Measurements from ENCODE around the gene B3GAT2. TPM values are rescaled to one million over a fixed set of nuclear protein-coding genes. Genes with fewer than 3 reads are reported as not detected.
A peak's percentile ranks its signal among the peaks of the same experiment; 100 is the strongest.

The B3GAT2 gene
- total and polyA plus RNA-seq, 2 donors (not counting 1 experiment from before 2014, with no cell fraction given): not detected

- H3K4me1 ChIP-seq (ENCODE audit: control insufficient read depth, extremely low read depth, insufficient read depth, low read length): peaks cover 2% of the 10 kb centered on the region
- no peaks in the 10 kb centered on the region for H3K79me2 ChIP-seq (ENCODE audit: control insufficient read depth, insufficient read depth, low read length)
- peak overlapping the region; percentile 80 for H3K4me2 ChIP-seq (ENCODE audit: extremely low read depth, insufficient read depth, low read length)
- no peak overlapping the region for H3K9ac ChIP-seq (ENCODE audit: insufficient read depth, low read length)
- H2AFZ ChIP-seq (ENCODE audit: low read length): peak overlapping the region; percentile 35
- H3K4me3 ChIP-seq (replicated peaks in 1 of 4; ENCODE audit: control extremely low read depth in 1 of 4, insufficient read depth in 1 of 4, low read depth in 3 of 4, low read length in 4 of 4): peak overlapping the region; percentile 32 to 52 (median 46)
- H3K27ac ChIP-seq (ENCODE audit: insufficient read depth, low read length): no peak overlapping the region
- no peaks in the 10 kb centered on the region for H4K20me1 ChIP-seq (ENCODE audit: control insufficient read depth, extremely low read depth, insufficient read depth, low read length)
- no peaks in the 10 kb centered on the region for H3K36me3 ChIP-seq (ENCODE audit: control insufficient read depth, insufficient read depth, low read length)
- DNase-seq (ENCODE audit: low read depth in 2 of 2): peak; percentile 1 to 4
- TF ChIP-seq, protein P1, sequence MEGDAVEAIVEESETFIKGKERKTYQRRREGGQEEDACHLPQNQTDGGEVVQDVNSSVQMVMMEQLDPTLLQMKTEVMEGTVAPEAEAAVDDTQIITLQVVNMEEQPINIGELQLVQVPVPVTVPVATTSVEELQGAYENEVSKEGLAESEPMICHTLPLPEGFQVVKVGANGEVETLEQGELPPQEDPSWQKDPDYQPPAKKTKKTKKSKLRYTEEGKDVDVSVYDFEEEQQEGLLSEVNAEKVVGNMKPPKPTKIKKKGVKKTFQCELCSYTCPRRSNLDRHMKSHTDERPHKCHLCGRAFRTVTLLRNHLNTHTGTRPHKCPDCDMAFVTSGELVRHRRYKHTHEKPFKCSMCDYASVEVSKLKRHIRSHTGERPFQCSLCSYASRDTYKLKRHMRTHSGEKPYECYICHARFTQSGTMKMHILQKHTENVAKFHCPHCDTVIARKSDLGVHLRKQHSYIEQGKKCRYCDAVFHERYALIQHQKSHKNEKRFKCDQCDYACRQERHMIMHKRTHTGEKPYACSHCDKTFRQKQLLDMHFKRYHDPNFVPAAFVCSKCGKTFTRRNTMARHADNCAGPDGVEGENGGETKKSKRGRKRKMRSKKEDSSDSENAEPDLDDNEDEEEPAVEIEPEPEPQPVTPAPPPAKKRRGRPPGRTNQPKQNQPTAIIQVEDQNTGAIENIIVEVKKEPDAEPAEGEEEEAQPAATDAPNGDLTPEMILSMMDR (conservative IDR thresholded peaks at IDR 0.05 in 1 of 2, IDR thresholded peaks at IDR 0.05 in 1 of 2; ENCODE audit: low read depth in 1 of 2, low read length in 2 of 2): no peak
- TF ChIP-seq EZH2 (IDR thresholded peaks at IDR 0.05; ENCODE audit: low read length, missing control alignments): no peak
- H3K27me3 ChIP-seq (ENCODE audit: control insufficient read depth, insufficient read depth, low read length): peaks cover 22% of the 10 kb centered on the region
- H3K9me3 ChIP-seq (ENCODE audit: control insufficient read depth, insufficient read depth, low read depth, low read length): no peaks in the 10 kb centered on the region
Measured at GRCh38 chr6:70957284-70957617, 391 bp upstream of the B3GAT2 start.

GRCh38 chr6:70956191-70956450 is 739 bp downstream of the B3GAT2 start:
- peaks cover 22% of the 10 kb centered on the region for H3K27me3 ChIP-seq (ENCODE audit: control insufficient read depth, insufficient read depth, low read length)
- DNase-seq (ENCODE audit: low read depth in 2 of 2): no peak
- H3K4me2 ChIP-seq (ENCODE audit: extremely low read depth, insufficient read depth, low read length): peak overlapping the region; percentile 80
- H3K4me3 ChIP-seq (replicated peaks in 1 of 4; ENCODE audit: control extremely low read depth in 1 of 4, insufficient read depth in 1 of 4, low read depth in 3 of 4, low read length in 4 of 4): peak overlapping the region; percentile 32 to 52 (median 40)
- H2AFZ ChIP-seq (ENCODE audit: low read length): no peak overlapping the region
- H3K9me3 ChIP-seq (ENCODE audit: control insufficient read depth, insufficient read depth, low read depth, low read length): no peaks in the 10 kb centered on the region
- TF ChIP-seq EZH2 (IDR thresholded peaks at IDR 0.05; ENCODE audit: low read length, missing control alignments): no peak
- TF ChIP-seq, protein P1 (conservative IDR thresholded peaks at IDR 0.05 in 1 of 2, IDR thresholded peaks at IDR 0.05 in 1 of 2; ENCODE audit: low read depth in 1 of 2, low read length in 2 of 2): no peak
- H4K20me1 ChIP-seq (ENCODE audit: control insufficient read depth, extremely low read depth, insufficient read depth, low read length): no peaks in the 10 kb centered on the region
- peaks cover 2% of the 10 kb centered on the region for H3K4me1 ChIP-seq (ENCODE audit: control insufficient read depth, extremely low read depth, insufficient read depth, low read length)
- no peak overlapping the region for H3K27ac ChIP-seq (ENCODE audit: insufficient read depth, low read length)
- no peak overlapping the region for H3K9ac ChIP-seq (ENCODE audit: insufficient read depth, low read length)
- no peaks in the 10 kb centered on the region for H3K79me2 ChIP-seq (ENCODE audit: control insufficient read depth, insufficient read depth, low read length)
- no peaks in the 10 kb centered on the region for H3K36me3 ChIP-seq (ENCODE audit: control insufficient read depth, insufficient read depth, low read length)

DNA sequence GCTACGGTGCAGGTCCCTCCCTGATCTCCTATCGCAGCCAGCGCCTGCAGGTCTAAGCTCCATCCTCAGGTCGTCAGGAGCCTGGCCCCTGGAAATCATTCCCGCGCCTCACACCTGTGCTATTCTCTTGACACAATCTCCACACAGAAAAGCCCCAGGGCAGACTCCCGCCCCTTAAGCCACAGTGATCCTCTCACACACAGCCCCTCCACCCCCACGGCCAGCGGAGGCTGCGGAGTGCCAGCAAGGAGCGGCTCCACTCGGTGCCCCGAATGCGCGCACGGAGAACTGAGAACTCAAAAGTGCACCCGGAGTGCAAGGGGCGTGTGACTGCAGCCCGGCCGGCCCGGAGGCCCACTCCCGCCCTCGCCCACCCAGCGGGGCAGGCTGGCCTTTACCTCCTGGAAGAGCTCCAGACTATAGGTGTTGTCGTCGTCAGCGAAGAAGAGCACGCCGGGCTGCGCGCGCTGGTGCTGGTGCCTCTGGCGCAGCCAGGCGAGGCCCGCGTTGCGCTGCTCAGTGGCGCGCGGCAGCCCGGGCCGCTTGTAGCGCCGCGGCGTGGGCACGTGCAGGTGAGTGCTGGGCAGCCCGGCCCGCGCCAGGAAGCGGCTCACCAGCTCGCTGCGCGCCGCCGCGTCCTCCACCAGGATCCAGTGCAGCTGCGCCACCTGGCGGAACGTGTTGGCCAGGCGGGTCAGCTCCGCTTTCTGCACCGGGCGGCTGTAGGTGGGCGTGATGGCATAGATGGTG is 1.2 kb downstream of the B3GAT2 start:
- no peak overlapping the region for H3K27ac ChIP-seq (ENCODE audit: insufficient read depth, low read length)
- no peaks in the 10 kb centered on the region for H3K36me3 ChIP-seq (ENCODE audit: control insufficient read depth, insufficient read depth, low read length)
- H4K20me1 ChIP-seq (ENCODE audit: control insufficient read depth, extremely low read depth, insufficient read depth, low read length): no peaks in the 10 kb centered on the region
- H3K27me3 ChIP-seq (ENCODE audit: control insufficient read depth, insufficient read depth, low read length): peaks cover 22% of the 10 kb centered on the region
- no peak for TF ChIP-seq EZH2 (IDR thresholded peaks at IDR 0.05; ENCODE audit: low read length, missing control alignments)
- TF ChIP-seq, protein P1 (conservative IDR thresholded peaks at IDR 0.05 in 1 of 2, IDR thresholded peaks at IDR 0.05 in 1 of 2; ENCODE audit: low read depth in 1 of 2, low read length in 2 of 2): peak; percentile 61 to 69
- peaks cover 2% of the 10 kb centered on the region for H3K4me1 ChIP-seq (ENCODE audit: control insufficient read depth, extremely low read depth, insufficient read depth, low read length)
- no peaks in the 10 kb centered on the region for H3K9me3 ChIP-seq (ENCODE audit: control insufficient read depth, insufficient read depth, low read depth, low read length)
- H3K4me2 ChIP-seq (ENCODE audit: extremely low read depth, insufficient read depth, low read length): peak overlapping the region; percentile 80
- no peak overlapping the region for H2AFZ ChIP-seq (ENCODE audit: low read length)
- no peaks in the 10 kb centered on the region for H3K79me2 ChIP-seq (ENCODE audit: control insufficient read depth, insufficient read depth, low read length)
- H3K9ac ChIP-seq (ENCODE audit: insufficient read depth, low read length): no peak overlapping the region
- DNase-seq (ENCODE audit: low read depth in 2 of 2): peak; percentile 66 to 69
- peak overlapping the region; percentile 8 to 52 (median 39) for H3K4me3 ChIP-seq (replicated peaks in 1 of 4; ENCODE audit: control extremely low read depth in 1 of 4, insufficient read depth in 1 of 4, low read depth in 3 of 4, low read length in 4 of 4)
